GM10266 (cell line): ENCODE measurements around the gene PCBP3.

Source experiments
- DNase-seq: peaks from one replicate; pipeline ENCODE4 v3.0.0; 2012; ENCODE audit errors: extremely low spot score
- CTCF ChIP-seq: IDR thresholded peaks from 2 replicates; pipeline ENCODE4 v1.5.1; 2012; ENCODE audit warnings: mild to moderate bottlenecking, low read depth; ENCODE audit not compliant: control insufficient read depth, insufficient read depth; ENCODE audit errors: missing control alignments

The PCBP3 gene

GRCh38 chr21:45791562-45792418 is 148.3 kb downstream of the PCBP3 start:
- TF ChIP-seq CTCF, result no peak
- DNase-seq, result no peak

GRCh38 chr21:45792682-45793383 is 149.3 kb downstream of the PCBP3 start:
- no peak for TF ChIP-seq CTCF
- no peak for DNase-seq

- no peak for DNase-seq
- no peak for TF ChIP-seq CTCF
Measured at GRCh38 chr21:45794027-45794426, 150.5 kb downstream of the PCBP3 start.

- no peak for TF ChIP-seq CTCF
- no peak for DNase-seq
Measured at GRCh38 chr21:45796003-45796402, 152.5 kb downstream of the PCBP3 start.

GRCh38 chr21:45797338-45797737 is 153.8 kb downstream of the PCBP3 start:
- DNase-seq, result no peak
- TF ChIP-seq CTCF, result no peak

- no peak for TF ChIP-seq CTCF
- DNase-seq, result no peak
Measured at GRCh38 chr21:45799765-45800338, 156.3 kb downstream of the PCBP3 start.

- TF ChIP-seq CTCF, result no peak
- no peak for DNase-seq
Measured at GRCh38 chr21:45800339-45801080, 157.0 kb downstream of the PCBP3 start.
